GM12891 (cell line): ENCODE results near the gene RASA4B.
"Not testable (repeated sequence)": the region's sequence is repeated elsewhere in the genome, so short reads cannot be mapped to it uniquely, and the experiment has no call there.

Source experiments
- PAX5 ChIP-seq: IDR thresholded peaks from 2 replicates; pipeline ENCODE4 v1.6.1; 2011; ENCODE audit warnings: low read length, moderate library complexity, mild to moderate bottlenecking; ENCODE audit not compliant: insufficient read depth, severe bottlenecking
- POLR2A ChIP-seq: IDR thresholded peaks from 2 replicates; pipeline ENCODE4 v1.6.1; 2011; ENCODE audit warnings: low read depth, low read length, control low read depth

GRCh38 chr7:102512642-102513221, 4.8 kb downstream of the RASA4B start:
- TF ChIP-seq PAX5, POLR2A: not testable (repeated sequence)
